GM10248 (cell line): Measurements from ENCODE around the gene KRTAP5-11.
"Not testable (repeated sequence)": the region's sequence is repeated elsewhere in the genome, so short reads cannot be mapped to it uniquely, and the experiment has no call there.

Source experiments
- CTCF ChIA-PET: fragments of 300-600 bp; sonication (Branson Sonifier 250); formaldehyde crosslinking; extraction: SDS; loops from one replicate; lab custom pipeline; 2021; ENCODE audit warnings: antibody characterized with exemption; lab: Yijun Ruan, JAX
- POLR2A ChIA-PET: fragments of 350-650 bp; sonication (Branson Sonifier 250); formaldehyde crosslinking; extraction: SDS; loops from one replicate; lab custom pipeline; 2020; ENCODE audit warnings: antibody characterized with exemption; lab: Yijun Ruan, JAX
- DNase-seq: peaks from one replicate; pipeline ENCODE4 v3.0.0; 2012; ENCODE audit errors: extremely low spot score
- CTCF ChIP-seq: IDR thresholded peaks from 2 replicates; pipeline ENCODE4 v1.5.1; 2012; ENCODE audit warnings: mild to moderate bottlenecking, low read depth; ENCODE audit errors: extremely low read depth, missing control alignments, control extremely low read depth

Gene KRTAP5-11, protein sequence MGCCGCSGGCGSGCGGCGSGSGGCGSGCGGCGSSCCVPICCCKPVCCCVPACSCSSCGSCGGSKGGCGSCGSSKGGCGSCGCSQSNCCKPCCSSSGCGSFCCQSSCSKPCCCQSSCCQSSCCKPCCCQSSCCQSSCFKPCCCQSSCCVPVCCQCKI

GRCh38 chr11:71582309-71582895, at the start of gene KRTAP5-11:
KRTAP5-11 (minus strand) TSS chr11:71582875; CDS start chr11:71582837, 38 bp downstream.
- no peak for TF ChIP-seq CTCF
- no peak for DNase-seq
- ChIA-PET CTCF (interaction anchor here (0.7 kb wide), 1 partner anchor 19 kb away, joined by 3 read pairs; no protein-coding TSS in a partner anchor), POLR2A (no interaction called here)

GRCh38 chr11:71631551-71631950, 48.9 kb upstream of the KRTAP5-11 start:
- CTCF ChIA-PET, POLR2A ChIA-PET, DNase-seq: not testable (repeated sequence)

- DNase-seq, CTCF ChIA-PET, POLR2A ChIA-PET: not testable (repeated sequence)
Measured at GRCh38 chr11:71630071-71630470, 47.4 kb upstream of the KRTAP5-11 start.

DNA sequence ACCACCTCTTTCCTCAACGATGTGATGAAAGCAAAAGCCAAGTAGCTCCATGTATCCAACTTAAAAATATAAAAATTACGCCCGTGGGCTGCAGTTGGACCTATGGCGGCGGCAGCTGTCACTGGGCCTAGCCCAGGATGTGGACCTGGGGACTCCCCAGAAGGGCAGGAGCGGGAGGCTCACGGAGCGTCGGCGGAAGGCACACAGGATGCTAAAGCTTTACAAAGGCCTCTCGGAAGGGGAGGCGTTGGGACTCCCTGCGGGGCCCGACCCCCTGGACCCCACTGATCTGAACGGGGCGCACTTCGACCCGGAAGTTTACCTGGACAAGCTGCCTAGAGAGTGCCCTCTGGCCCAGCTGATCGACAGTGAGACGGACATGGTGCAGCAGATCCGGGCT, 46.3 kb upstream of the KRTAP5-11 start:
- CTCF ChIA-PET, DNase-seq, POLR2A ChIA-PET: not testable (repeated sequence)

GRCh38 chr11:71623226-71623625, 40.6 kb upstream of the KRTAP5-11 start:
- DNase-seq, POLR2A ChIA-PET: not testable (repeated sequence)
- CTCF ChIA-PET, result interaction anchor here (1.4 kb wide), 1 partner anchor 16 kb away, joined by 3 read pairs; no protein-coding TSS in a partner anchor

DNA sequence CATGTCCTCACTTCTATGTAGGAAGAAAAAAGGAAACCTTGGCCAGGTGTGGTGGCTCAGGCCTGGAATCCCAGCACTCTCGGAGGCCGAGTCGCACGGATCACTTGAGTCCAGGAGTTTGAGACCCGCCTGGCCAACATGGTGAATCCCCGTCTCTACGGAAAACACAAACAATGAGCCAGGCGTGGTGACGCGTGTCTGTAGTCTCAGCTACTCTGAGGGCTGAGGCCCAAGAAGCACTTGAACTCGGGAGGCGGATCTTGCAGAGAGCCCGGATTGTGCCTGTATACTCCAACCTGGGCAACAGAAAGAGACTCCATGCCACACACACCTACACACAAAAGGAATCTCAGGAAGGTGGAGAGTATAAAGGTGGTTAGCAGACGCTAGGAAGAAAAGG, 39.9 kb upstream of the KRTAP5-11 start:
- CTCF ChIA-PET, result interaction anchor here (1.4 kb wide), 1 partner anchor 17 kb away, joined by 3 read pairs; no protein-coding TSS in a partner anchor
- DNase-seq, POLR2A ChIA-PET: not testable (repeated sequence)

- POLR2A ChIA-PET, CTCF ChIA-PET, DNase-seq: not testable (repeated sequence)
Measured at GRCh38 chr11:71615003-71615402, 32.3 kb upstream of the KRTAP5-11 start.

GRCh38 chr11:71614366-71614917, 31.8 kb upstream of the KRTAP5-11 start:
- POLR2A ChIA-PET, CTCF ChIA-PET, DNase-seq: not testable (repeated sequence)

GRCh38 chr11:71613931-71614330, 31.3 kb upstream of the KRTAP5-11 start:
- CTCF ChIA-PET, DNase-seq, POLR2A ChIA-PET: not testable (repeated sequence)

- CTCF ChIA-PET, DNase-seq: not testable (repeated sequence)
Measured at GRCh38 chr11:71611218-71611910, 28.7 kb upstream of the KRTAP5-11 start.

DNA sequence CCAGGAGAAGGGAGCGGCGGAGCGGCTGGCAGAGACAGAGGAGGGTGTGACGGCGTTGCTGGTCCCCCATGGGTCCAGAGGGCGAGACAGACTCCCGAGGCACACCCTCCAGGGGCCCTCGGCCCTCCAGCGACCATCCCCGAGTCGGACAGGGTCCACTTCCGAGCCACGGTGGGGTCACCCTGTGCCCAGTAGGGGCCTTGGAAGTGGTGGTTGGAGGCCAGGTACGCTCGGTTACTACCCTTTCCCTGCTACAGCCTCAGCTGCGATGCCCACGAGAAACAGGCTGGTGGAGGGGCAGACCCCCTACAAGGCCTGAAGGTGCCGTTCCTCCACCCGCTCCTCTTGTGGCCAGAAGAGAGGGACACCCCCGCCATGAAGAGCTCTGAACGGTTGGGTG, 25.6 kb upstream of the KRTAP5-11 start:
- DNase-seq, POLR2A ChIA-PET, CTCF ChIA-PET: not testable (repeated sequence)

More at GRCh38 chr11:71611218-71611910, 28.7 kb upstream of the KRTAP5-11 start:
- POLR2A ChIA-PET, result not testable (repeated sequence)

- DNase-seq, CTCF ChIA-PET, POLR2A ChIA-PET: not testable (repeated sequence)
Measured at GRCh38 chr11:71607520-71608216, 25.0 kb upstream of the KRTAP5-11 start.

GRCh38 chr11:71606853-71607519, 24.3 kb upstream of the KRTAP5-11 start:
- POLR2A ChIA-PET, result interaction anchor here (0.7 kb wide), 1 partner anchor 1128 kb away, joined by 4 read pairs; no protein-coding TSS in a partner anchor
- CTCF ChIA-PET, DNase-seq: not testable (repeated sequence)

DNA sequence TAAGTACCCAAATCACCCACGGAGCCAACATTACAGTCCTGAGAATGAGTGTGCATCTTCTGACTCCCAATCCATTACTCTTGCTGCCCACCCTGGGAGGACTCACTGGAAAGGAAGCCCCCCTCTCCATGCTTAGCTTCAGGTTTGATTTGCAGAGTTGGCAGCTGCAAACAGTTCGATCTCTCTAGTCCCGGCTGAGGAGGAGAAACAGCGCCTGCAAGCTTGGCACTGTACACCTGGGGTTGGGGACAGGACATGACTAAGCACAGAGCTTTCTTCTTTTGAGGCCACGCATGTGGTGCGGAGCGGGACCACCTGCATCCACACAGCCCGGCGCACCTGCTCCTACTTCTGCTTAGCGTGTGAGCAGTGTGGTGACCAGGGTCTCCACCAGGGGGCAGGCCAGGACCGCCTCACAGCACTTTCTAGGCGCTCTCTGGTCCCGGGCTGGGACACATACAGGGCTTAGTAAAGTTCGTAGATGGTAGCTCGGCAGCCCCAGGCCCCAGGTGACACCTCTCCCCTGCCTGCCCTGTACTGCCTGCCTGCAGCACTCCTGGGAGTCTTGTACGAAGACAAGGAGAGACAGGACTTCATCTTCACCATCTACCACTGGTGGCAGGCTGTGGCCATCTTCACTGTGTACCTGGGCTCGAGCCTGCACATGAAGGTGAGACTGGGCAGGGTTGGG, 22.3 kb upstream of the KRTAP5-11 start:
- CTCF ChIA-PET, POLR2A ChIA-PET: not testable (repeated sequence)

DNA sequence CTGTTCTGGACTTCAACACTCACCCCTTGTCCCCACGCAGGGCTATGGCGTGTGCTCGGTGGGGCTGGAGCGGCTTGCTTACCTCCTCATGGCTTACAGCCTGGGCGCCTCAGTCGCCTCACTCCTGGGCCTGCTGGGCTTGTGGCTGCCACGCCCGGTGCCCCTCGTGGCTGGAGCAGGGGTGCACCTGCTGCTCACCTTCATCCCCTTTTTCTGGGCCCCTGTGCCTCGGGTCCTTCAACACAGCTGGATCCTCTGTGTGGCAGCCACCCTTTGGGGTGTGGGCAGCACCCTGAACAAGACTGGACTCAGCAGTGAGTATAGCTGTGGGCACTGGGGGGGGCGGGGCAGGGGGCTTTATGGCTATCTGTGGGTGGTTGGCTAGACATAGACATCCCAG, 20.5 kb upstream of the KRTAP5-11 start:
- DNase-seq, CTCF ChIA-PET, POLR2A ChIA-PET: not testable (repeated sequence)

More for the DNA sequence above, 22.3 kb upstream of the KRTAP5-11 start:
- DNase-seq, result not testable (repeated sequence)
